ENCODE measurements around the gene HSPA1L.

The HSPA1L gene

GRCh38 chr6:31776485-31776988 is 38.5 kb downstream of the HSPA1L start:
- H3K27ac Mint-ChIP-seq: peak overlapping the region; percentile 59
- H3K36me3 Mint-ChIP-seq (ENCODE audit: low read depth): peaks cover 12% of the 10 kb centered on the region
- peak; percentile 3 for ATAC-seq
- peaks cover 48% of the 10 kb centered on the region for H3K4me1 Mint-ChIP-seq
- H3K9me3 Mint-ChIP-seq: no peaks in the 10 kb centered on the region
- DNase-seq: no peak
- no peaks in the 10 kb centered on the region for H3K27me3 Mint-ChIP-seq
- H3K4me3 Mint-ChIP-seq: peak overlapping the region; percentile 4

- Mint-ChIP-seq H3K27me3 (no peaks in the 10 kb centered on the region), H3K36me3 (ENCODE audit: low read depth) (peaks cover 11% of the 10 kb centered on the region), H3K27ac (no peak overlapping the region), H3K4me1 (peaks cover 55% of the 10 kb centered on the region), H3K9me3 (no peaks in the 10 kb centered on the region), H3K4me3 (peak overlapping the region; percentile 4)
- ATAC-seq (no peak), DNase-seq (no peak)
Observed at GRCh38 chr6:31775633-31776484, 39.2 kb downstream of the HSPA1L start.

GRCh38 chr6:31775184-31775583 is 39.9 kb downstream of the HSPA1L start:
- Mint-ChIP-seq H3K27me3 (no peaks in the 10 kb centered on the region), H3K36me3 (ENCODE audit: low read depth) (peaks cover 6% of the 10 kb centered on the region), H3K9me3 (no peaks in the 10 kb centered on the region), H3K4me1 (peaks cover 55% of the 10 kb centered on the region), H3K27ac (no peak overlapping the region), H3K4me3 (no peak overlapping the region)
- DNase-seq: no peak
- ATAC-seq: no peak

- DNase-seq (no peak), ATAC-seq (peak; percentile 12)
- peak overlapping the region; percentile 57 for H3K4me3 Mint-ChIP-seq
- no peaks in the 10 kb centered on the region for H3K9me3 Mint-ChIP-seq
- H3K36me3 Mint-ChIP-seq (ENCODE audit: low read depth): peaks cover 4% of the 10 kb centered on the region
- peaks cover 54% of the 10 kb centered on the region for H3K4me1 Mint-ChIP-seq
- H3K27me3 Mint-ChIP-seq: no peaks in the 10 kb centered on the region
- peak overlapping the region; percentile 73 for H3K27ac Mint-ChIP-seq
Observed at GRCh38 chr6:31771992-31772358, 43.1 kb downstream of the HSPA1L start.

GRCh38 chr6:31770860-31771259 is 44.2 kb downstream of the HSPA1L start:
- H3K4me3 Mint-ChIP-seq: no peak overlapping the region
- H3K27me3 Mint-ChIP-seq: no peaks in the 10 kb centered on the region
- peak overlapping the region; percentile 72 for H3K27ac Mint-ChIP-seq
- no peak for DNase-seq
- ATAC-seq: no peak
- H3K4me1 Mint-ChIP-seq: peaks cover 44% of the 10 kb centered on the region
- H3K9me3 Mint-ChIP-seq: no peaks in the 10 kb centered on the region
- H3K36me3 Mint-ChIP-seq (ENCODE audit: low read depth): peaks cover 4% of the 10 kb centered on the region

GRCh38 chr6:31769684-31770371 is 45.3 kb downstream of the HSPA1L start:
- Mint-ChIP-seq H3K27me3 (no peaks in the 10 kb centered on the region), H3K4me3 (no peak overlapping the region), H3K27ac (no peak overlapping the region), H3K4me1 (peaks cover 41% of the 10 kb centered on the region), H3K36me3 (ENCODE audit: low read depth) (peaks cover 4% of the 10 kb centered on the region), H3K9me3 (no peaks in the 10 kb centered on the region)
- DNase-seq (peak; percentile 87), ATAC-seq (peak; percentile 66)

- Mint-ChIP-seq H3K27me3 (no peaks in the 10 kb centered on the region), H3K4me1 (peaks cover 36% of the 10 kb centered on the region), H3K4me3 (no peak overlapping the region), H3K36me3 (ENCODE audit: low read depth) (peaks cover 9% of the 10 kb centered on the region), H3K9me3 (no peaks in the 10 kb centered on the region), H3K27ac (no peak overlapping the region)
- no peak for ATAC-seq
- DNase-seq: no peak
Observed at GRCh38 chr6:31768363-31769257, 46.5 kb downstream of the HSPA1L start.

GRCh38 chr6:31767096-31767645 is 47.9 kb downstream of the HSPA1L start:
- no peaks in the 10 kb centered on the region for H3K27me3 Mint-ChIP-seq
- H3K27ac Mint-ChIP-seq: no peak overlapping the region
- peaks cover 17% of the 10 kb centered on the region for H3K36me3 Mint-ChIP-seq (ENCODE audit: low read depth)
- H3K4me3 Mint-ChIP-seq: no peak overlapping the region
- no peaks in the 10 kb centered on the region for H3K9me3 Mint-ChIP-seq
- ATAC-seq: no peak
- peaks cover 23% of the 10 kb centered on the region for H3K4me1 Mint-ChIP-seq
- no peak for DNase-seq

- Mint-ChIP-seq H3K4me3 (no peak overlapping the region), H3K4me1 (peaks cover 14% of the 10 kb centered on the region), H3K27me3 (no peaks in the 10 kb centered on the region), H3K27ac (no peak overlapping the region), H3K9me3 (no peaks in the 10 kb centered on the region), H3K36me3 (ENCODE audit: low read depth) (peaks cover 21% of the 10 kb centered on the region)
- ATAC-seq (no peak), DNase-seq (no peak)
Observed at GRCh38 chr6:31765910-31766794, 48.9 kb downstream of the HSPA1L start.

- H3K36me3 Mint-ChIP-seq (ENCODE audit: low read depth): peaks cover 25% of the 10 kb centered on the region
- H3K4me3 Mint-ChIP-seq: no peak overlapping the region
- H3K9me3 Mint-ChIP-seq: no peaks in the 10 kb centered on the region
- H3K4me1 Mint-ChIP-seq: peaks cover 11% of the 10 kb centered on the region
- no peak for ATAC-seq
- H3K27me3 Mint-ChIP-seq: no peaks in the 10 kb centered on the region
- no peak overlapping the region for H3K27ac Mint-ChIP-seq
- no peak for DNase-seq
Observed at GRCh38 chr6:31765559-31765909, 49.5 kb downstream of the HSPA1L start.

- DNase-seq: no peak
- Mint-ChIP-seq H3K9me3 (no peaks in the 10 kb centered on the region), H3K4me3 (no peak overlapping the region), H3K27me3 (no peaks in the 10 kb centered on the region), H3K27ac (no peak overlapping the region), H3K4me1 (peaks cover 4% of the 10 kb centered on the region), H3K36me3 (ENCODE audit: low read depth) (peaks cover 37% of the 10 kb centered on the region)
- ATAC-seq: no peak
Observed at GRCh38 chr6:31764198-31764597, 50.9 kb downstream of the HSPA1L start.

GRCh38 chr6:31763619-31763940 is 51.5 kb downstream of the HSPA1L start:
- Mint-ChIP-seq H3K27ac (no peak overlapping the region), H3K36me3 (ENCODE audit: low read depth) (peaks cover 43% of the 10 kb centered on the region), H3K4me1 (peaks cover 2% of the 10 kb centered on the region), H3K4me3 (no peak overlapping the region), H3K9me3 (no peaks in the 10 kb centered on the region), H3K27me3 (no peaks in the 10 kb centered on the region)
- ATAC-seq (no peak), DNase-seq (no peak)

- DNase-seq: no peak
- no peaks in the 10 kb centered on the region for H3K27me3 Mint-ChIP-seq
- no peak overlapping the region for H3K27ac Mint-ChIP-seq
- ATAC-seq: no peak
- peaks cover 2% of the 10 kb centered on the region for H3K4me1 Mint-ChIP-seq
- H3K36me3 Mint-ChIP-seq (ENCODE audit: low read depth): peaks cover 48% of the 10 kb centered on the region
- no peak overlapping the region for H3K4me3 Mint-ChIP-seq
- H3K9me3 Mint-ChIP-seq: no peaks in the 10 kb centered on the region
Observed at GRCh38 chr6:31762878-31763618, 52.0 kb downstream of the HSPA1L start.

Measured in activated naive CD8-positive, alpha-beta T cell treated with anti-CD3 and anti-CD28 coated beads, Interleukin-2, amount 50 U/mL, for 24 hours (primary cell).